KBM-7 (cell line): ENCODE data around the gene DYNLT1.
"Not testable (repeated sequence)": the region's sequence is repeated elsewhere in the genome, so short reads cannot be mapped to it uniquely, and the experiment has no call there.

Source experiments
- DNase-seq: peaks from one replicate; pipeline ENCODE4 v3.0.0-alpha.2; 2015
- in situ Hi-C: fragments of 300-500 bp; cut with MboI; formaldehyde crosslinking; loops from 2 replicates; pipeline ENCODE4 v1.14.3; 2020; ENCODE audit warnings: low sequenced_read_pairs, low pct_unique_long_range_greater_than_20kb, mixed read lengths

Gene DYNLT1

DNA sequence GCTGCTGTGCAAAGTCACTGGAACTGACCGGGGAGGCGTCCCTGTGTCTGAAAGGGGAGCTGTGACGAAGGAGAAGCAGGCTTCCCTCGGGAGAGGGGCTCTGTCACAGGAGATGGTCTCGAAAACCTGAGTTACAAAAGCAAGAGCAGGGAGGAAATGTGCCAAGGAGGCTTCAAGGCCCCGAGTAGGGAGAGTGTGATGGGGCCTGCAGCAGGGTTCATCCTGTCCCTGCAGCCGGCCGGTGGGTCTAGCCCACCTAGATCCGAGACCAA is 16.7 kb downstream of the DYNLT1 start:
- no peak for DNase-seq
- in situ Hi-C loops, result no loop called here

DNA sequence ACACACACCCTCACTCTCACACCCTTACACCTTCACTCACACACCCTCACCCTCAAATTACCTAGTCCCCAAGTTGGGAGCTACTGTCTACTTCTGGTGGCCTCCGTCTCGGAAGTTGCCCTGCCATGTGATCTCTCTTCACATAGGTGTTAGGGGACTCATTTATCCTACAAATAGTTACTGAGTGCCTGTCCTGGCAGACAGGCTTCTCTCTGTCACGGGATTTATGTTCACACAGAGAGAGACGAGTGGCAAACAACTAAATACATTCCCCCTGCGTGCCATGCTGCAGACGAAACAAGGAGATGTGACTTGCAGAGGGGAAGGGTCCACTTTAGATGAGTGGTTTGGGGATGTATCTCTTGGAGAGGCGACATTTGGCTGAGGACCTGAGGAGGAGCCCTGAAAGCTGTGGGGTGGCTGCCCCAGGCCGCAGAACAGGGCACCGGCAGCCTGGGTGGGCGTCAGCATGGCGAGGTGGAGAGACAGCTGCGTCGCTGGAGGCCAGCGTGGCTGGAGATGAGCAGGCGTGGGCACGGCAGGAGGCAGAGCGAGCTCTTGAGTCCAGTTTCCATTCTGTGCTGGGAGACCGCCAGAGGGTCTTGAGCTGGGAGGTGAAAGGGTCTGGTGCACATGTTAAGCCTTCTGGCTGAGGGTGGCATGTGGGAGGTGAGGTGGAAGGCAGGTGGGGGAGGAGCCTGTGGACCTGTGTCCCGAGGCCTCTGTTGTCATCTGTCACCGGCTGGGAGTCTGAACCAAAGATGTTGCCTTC is 17.2 kb downstream of the DYNLT1 start:
- DNase-seq, result no peak
- in situ Hi-C loops, result no loop called here

DNA sequence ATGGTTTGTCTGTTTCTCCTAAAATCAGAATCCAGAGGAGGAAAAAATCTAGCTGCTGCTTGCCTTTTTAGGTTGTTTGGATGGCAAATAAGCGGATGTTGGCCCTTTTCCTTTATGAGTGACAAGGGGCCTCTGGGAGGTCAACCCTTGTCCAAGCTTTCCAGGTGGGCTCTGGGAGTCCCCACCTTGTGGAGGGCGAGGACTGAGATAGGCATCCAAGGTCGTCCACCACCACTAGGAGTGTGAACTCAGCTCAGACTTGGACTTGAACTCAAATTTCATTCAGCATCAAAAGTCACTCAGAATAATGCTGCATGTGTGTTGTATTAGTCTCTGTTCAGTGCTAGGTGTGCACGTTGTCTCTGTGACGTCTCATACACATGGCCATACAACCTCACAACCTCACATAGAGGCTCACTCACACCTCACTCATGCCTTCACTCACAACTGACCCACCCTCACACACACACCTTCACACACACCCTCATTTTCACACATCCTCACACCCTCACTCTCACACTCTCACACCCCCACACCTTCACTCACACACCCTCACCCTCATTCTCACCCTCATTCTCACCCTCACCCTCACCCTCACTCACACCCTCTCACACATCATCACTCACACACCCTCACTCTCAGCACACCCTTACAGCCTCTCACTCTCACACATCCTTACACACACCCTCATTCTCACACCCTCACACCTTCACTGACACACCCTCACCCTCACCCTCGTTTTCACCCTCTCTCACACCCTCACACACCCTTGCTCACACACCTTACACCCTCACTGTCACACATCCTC is 18.0 kb downstream of the DYNLT1 start:
- no peak for DNase-seq
- in situ Hi-C loops, result no loop called here

DNA sequence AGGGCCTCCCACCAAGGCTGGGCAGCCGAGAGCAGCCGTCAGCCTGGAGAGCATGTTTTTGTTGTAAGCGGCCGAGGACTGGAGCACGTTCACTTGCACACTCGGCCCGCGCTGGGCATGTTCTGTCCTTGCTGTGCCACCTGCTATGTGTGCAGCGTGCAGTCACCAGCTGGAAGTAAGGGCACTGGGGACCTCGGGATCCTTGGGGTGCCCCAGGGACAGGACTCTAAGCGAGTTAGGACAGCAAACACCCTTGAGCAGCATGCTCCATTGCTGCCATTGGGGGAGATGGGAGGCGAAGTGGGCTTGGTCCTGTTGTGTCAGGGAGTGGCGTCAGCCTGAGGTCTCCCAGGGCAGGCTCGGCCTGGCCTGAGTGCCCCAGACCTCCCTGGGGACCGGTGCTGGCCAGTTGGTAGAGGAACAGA is 18.6 kb downstream of the DYNLT1 start:
- in situ Hi-C loops, result no loop called here
- no peak for DNase-seq

DNA sequence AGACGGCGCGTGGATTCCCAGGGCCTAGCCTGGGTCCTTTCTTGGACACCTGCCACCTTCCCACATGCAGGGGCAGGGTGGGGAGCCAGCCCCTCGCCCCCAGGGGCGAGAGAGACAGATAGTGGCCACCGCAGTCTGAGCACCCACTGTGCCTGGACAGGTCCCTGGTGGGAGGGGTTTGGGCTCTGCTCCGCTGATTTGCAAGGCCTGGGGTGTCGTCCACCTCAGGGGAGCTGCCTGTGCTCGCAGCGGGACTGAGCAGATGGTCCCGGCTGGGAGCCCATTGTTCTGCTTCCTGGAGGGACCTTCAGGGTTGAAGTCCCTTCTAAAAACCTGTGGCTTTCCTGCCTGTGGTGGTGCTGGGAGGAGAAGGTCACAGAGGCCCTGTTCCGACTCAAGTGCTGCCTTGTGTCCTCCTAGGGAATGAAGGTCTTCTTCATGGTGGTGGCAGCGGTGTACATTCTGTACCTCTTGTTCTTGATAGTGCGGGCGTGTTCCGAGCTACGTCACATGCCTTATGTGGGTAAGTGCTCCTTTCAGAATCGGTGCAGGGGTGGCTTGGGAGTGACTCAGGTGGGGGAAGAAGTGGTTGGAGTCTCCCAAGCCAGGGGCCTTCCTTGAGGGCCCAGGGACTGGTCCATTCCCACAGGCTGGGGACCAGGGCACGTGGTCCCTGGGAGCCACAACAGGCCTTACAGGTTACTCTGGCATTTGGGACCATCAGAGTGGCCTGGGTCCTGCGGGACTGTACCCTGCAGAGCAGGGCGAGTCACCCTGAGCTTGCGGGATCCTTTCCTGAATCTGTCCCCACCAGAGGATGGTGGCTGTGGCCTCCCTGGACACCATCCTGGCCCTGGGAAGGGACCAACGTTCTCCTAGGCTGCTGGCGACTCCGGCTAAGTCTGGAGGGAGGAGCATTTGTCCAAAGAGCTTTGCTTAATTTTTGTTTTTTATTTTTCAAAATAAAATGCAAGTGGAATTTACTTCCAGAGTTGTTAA is 19.6 kb downstream of the DYNLT1 start:
- in situ Hi-C loops, result no loop called here
- no peak for DNase-seq

DNA sequence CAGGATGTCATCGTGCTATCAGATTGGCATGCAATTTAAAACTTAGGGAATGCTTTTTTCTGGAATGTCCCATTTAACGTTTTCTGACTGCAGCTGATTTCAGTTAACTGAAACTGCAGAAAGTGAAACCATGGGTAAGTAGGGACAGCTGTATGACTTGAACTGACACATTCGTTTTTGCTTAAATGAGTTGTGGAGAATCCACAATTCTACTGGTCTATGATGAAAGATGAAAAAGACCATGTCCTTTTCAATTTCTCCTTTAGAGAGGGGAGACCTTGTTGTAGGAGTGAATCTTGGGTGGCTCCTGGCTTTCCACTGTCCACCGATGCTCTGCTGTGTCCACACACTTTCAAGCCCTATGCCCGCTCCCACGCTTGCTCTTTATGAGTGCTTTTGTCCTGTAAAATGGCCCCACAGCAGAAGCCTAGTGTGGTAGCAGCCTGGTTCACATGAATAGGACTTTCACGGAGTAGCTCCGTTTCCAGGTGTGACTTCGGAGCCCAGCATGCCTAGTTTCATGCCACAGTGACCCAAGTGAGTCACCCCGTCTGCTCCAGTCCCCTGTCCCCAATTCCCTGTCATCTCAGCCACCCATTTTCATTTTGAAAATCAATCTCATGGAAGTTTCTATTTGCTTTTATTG is 21.9 kb downstream of the DYNLT1 start:
- DNase-seq, result no peak
- in situ Hi-C loops, result no loop called here

DNA sequence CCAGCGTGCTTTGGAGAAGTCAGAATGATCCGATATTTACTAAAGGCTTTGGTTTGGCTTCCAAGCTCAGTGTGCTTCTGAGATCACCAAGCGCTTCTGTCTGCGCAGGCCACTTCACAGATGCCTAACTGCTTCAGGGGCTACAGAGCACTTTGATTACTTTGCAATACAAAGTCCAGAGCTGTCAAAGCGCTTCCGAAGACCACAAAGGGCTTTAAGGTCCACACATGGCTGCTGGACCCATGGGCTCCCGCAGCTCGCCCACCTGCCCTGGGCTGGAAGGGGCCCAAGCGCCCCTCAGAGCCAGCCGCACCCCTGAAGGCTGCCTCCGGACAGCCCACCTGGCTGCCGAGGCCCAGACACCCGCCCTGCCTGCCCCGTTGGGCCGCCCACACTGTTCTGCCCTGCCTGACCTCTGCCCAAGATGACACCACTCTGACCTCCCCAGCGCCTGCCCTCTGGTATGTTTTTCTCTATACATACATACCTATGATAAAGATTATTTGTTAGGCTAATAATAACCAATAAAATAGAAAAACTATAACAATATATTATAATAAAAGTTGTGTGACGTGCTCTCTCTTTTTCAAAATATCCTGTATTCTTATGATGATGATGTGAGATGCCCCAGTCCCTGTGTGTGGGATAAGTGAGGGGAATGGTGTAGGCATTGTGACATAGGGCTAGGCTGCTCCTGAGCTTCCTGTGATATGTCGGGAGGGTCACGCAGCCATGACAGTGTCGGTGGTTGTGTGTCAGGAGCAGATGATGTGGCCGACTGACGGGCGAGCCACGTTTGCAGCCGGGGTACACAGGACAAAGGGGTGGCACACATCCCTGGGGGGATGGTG is 22.6 kb downstream of the DYNLT1 start:
- DNase-seq, result no peak
- in situ Hi-C loops, result no loop called here

DNA sequence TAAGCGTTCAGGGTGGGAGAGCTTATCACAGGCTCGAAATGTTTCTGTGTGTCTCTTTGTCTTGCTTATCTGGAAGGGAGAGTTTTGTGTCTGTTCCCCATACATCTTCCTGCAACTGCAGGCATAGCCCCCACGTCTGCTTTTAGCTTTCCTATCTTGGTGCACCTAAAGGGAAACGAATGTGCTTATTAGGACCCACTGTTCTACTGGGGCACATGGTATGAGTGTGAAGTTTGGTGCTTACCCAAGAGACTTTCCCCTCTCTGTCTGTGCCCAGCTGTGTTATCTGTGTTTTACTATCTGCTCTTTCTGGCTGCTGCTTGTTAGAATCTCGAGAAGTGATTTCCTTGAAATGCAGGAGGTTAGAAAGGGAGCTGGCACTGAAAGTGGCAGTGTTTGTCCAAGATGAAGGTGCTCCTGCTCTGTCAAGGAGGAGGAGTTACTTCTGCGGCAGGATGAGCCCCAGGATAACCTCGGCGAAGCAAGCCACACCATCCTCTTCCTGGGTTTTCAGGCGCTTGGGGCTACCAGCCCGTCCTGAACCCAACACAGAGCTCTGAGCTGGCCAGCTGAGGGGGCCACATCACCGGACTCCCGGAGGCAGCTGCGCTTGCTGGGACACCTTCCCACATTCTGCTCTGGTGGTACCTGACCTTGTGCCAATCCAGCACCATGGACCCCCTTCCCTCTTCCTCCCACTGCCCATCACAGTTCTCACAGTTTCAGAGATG is 23.4 kb downstream of the DYNLT1 start:
- in situ Hi-C loops, result no loop called here
- DNase-seq, result no peak

DNA sequence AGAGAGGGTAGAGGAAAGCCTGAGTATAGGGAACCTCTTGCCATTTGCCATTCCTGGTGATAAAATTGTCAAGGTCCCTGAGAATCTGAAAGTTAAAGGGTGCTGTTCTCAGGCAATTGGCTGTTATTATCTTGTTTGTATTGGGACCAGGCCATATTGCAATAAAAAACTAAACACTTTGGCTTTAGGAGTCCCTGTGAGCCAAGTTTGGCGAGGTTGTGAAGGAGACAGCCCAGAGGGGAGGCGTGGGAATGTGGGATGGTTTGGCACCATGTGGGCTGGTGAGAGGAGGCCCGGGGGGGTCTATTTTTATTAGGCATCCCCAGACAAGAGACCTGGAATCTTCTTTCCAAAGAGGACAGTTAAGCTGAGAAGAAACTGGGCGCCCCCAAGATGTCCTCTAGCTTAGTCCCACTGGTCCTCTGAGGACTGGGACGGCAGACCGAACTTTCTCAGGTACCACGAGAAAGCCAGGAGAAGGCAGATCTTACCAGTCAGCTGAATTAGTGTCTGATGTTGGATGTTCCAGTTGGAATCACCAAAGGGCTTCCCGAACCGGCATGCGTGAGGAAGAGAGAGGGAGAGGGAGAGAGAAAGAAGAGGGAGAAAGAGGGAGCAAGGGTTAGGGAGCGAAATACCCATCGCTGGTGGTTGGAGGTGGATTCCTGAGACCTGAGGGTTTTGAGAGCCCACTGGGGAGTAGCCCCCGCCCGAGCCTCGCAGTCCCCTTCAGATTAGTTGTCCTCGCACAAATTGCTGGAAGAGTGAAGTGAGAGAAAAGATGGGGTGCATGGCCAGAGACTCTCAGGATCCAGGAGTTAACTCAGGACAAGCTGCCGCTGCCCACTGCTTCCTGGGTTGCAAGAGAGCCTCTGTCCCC is 24.4 kb downstream of the DYNLT1 start:
- in situ Hi-C loops, result no loop called here
- DNase-seq, result no peak

DNA sequence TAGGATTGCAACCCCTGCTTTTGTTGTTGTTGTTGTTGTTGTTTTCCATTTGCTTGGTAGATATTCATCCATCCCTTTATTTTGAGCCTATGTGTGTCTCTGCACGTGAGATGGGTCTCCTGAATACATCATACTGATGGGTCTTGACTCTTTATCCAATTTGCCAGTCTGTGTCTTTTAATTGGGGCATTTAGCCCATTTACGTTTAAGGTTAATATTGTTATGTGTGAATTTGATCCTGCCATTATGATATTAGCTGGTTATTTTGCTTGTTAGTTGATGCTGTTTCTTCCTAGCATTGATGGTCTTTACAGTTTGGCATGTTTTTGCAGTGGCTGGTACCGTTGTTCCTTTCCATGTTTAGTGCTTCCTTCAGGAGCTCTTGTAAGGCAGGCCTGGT is 26.3 kb downstream of the DYNLT1 start:
- in situ Hi-C loops, DNase-seq: not testable (repeated sequence)

DNA sequence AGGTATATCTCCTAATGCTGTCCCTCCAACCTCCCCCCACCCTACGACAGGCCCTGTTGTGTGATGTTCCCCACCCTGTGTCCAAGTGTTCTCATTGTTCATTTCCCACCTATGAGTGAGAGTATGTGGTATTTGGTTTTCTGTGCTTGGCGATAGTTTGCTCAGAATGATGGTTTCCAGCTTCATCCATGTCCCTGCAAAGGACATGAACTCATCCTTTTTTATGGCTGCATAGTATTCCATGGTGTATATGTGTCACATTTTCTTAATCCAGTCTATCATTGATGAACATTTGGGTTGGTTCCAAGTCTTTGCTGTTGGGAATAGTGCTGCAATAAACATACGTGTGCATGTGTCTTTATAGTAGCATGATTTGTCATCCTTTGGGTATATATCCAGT is 29.9 kb downstream of the DYNLT1 start:
- DNase-seq, in situ Hi-C loops: not testable (repeated sequence)

DNA sequence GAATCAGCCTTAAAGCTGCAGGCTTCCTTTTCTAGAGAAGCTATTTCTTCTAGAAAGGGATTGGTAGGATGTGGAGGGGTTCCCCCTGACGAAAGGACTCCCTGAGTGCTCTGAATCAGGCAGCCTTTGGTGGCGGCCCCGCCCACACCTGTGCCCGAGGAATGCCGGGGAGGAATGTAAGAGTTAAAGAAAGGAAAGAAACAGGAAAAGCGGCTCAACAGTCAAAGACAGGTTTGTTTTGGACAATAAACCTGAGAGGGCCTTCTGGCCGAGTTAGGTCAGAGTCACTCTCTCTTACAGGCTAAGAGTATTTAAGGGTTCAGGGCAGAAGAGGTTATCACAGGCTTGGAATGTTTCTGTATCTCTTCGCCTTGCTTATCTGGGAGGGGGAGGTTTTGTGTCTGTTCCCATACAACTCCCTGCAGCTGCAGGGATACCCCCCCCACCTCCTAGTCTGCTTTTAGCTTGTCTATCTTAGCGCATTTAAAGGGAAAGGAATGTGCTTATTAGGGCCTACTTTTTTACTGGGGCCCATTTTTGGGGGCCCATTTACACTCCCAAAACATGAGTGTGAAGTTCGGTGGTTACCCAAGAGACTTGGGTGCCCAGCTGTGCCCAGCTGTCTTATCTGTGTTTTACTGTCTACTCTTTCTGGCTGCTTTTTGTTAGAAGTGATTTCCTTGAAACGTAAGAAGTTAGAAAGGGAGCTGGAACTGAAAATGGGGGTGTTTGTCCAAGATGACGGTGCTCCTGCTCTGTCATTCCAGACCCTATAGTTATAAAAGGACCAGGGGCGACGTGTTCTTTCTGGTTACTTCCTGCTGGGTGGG is 32.8 kb downstream of the DYNLT1 start:
- no peak for DNase-seq
- in situ Hi-C loops, result no loop called here

DNA sequence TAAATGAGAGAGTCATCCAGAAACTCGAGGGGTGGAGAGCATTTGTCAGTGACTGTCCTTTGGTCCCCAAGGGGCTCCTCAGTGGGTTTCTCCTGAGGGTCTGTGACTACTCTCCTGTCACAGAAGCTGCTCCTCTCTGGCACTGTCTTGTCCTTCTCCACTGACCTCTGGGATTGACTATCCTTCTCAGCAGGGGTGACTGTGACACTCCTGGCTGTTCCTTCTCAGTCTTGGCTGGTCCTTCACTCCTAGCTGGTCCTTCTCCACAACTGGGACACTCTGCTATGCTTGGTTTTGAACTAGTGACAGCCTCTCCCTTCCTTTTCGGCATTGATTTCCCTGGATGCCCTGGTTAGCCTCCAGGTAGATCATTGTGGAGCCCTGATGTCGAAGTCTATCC is 33.5 kb downstream of the DYNLT1 start:
- DNase-seq, result no peak
- in situ Hi-C loops, result no loop called here

DNA sequence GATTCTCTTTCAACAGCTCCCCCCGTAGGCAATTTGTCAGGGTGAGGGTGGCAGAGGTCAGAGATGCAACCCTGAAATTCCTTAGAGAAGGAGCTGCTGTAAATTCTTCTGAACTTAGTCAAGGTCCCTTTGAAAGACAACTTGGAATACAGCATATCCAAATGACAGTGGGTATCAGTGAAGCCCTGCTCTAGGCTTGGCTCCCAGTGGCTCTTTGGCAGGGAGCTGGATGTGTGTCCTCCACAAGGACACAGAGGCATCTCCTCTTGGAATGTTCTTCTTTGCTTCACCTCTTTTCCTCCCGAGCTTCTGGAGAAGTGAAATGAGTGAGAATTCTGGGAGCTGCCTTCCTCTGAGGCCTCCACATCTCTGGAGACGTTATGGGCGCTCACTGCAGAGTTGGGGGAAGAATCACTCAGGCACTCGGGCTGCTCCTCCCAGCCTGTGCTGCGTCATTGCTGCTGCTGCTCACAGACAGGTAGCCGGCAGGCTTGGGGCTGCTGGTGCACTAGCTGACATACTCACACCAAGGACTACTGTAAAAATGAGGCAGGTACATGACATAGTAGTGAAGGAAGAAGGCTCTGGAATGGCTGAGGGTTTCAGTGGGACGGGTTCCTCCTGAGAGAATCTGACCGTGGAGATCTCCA is 34.1 kb downstream of the DYNLT1 start:
- in situ Hi-C loops, result no loop called here
- no peak for DNase-seq

DNA sequence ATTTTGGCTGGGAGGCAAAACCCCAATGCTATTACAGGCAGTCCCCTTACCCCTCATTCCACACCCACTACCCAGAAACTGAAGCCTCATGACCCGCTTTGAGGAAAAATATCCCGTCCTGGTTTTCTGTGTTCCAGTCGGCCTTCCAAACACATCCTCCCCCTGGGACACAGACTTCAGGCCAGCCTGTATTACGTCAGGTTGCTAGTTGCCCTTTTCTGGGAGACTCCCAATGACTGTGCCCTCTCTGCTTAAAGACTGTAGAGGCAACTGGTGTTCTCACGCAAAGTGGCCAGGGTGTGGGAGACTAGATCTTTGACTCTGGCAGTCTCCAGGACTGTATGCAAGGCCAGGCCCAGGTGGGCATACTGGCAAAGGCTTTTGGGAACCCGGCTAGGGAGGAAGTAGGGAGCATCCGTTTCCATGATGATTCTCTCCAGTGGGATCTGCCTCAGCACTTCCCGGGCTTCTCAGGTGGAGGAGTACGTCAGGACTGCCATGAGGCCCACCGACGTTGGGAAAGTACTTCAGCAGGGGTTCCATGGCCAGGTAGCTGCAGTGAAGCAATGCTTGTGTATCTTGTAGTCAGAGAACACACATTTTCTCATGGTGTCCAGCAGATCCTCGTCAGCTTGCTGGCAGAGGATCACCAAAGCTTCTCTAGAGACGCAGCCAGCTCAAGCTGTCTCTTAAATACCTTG is 34.9 kb downstream of the DYNLT1 start:
- in situ Hi-C loops, result no loop called here
- DNase-seq, result no peak
